Measurements from ENCODE around the gene C19orf25.

C19orf25 gene

DNA sequence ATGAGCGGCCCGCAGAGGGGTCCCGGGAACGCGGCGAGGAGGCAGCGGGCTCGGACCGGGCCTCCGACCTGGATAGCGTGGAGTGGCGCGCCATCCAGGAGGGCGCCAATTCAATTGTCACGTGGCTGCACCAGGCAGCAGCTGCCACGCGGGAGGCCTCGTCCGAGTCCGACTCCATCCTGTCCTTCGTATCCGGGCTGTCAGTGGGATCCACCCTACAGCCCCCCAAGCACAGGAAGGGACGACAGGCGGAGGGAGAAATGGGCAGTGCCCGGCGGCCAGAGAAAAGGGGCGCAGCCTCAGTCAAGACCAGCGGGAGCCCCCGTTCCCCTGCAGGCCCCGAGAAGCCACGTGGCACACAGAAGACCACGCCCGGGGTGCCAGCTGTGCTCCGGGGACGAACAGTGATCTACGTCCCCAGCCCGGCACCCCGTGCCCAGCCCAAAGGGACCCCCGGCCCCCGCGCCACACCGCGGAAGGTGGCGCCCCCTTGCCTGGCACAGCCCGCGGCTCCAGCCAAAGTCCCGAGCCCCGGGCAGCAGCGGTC, 10.7 kb downstream of the C19orf25 start:
- H3K4me3 ChIP-seq (ENCODE audit: control insufficient read depth, low read depth, low read length), result no peak overlapping the region
- DNase-seq (ENCODE audit: low read depth), result no peak
- TF ChIP-seq, protein P1, sequence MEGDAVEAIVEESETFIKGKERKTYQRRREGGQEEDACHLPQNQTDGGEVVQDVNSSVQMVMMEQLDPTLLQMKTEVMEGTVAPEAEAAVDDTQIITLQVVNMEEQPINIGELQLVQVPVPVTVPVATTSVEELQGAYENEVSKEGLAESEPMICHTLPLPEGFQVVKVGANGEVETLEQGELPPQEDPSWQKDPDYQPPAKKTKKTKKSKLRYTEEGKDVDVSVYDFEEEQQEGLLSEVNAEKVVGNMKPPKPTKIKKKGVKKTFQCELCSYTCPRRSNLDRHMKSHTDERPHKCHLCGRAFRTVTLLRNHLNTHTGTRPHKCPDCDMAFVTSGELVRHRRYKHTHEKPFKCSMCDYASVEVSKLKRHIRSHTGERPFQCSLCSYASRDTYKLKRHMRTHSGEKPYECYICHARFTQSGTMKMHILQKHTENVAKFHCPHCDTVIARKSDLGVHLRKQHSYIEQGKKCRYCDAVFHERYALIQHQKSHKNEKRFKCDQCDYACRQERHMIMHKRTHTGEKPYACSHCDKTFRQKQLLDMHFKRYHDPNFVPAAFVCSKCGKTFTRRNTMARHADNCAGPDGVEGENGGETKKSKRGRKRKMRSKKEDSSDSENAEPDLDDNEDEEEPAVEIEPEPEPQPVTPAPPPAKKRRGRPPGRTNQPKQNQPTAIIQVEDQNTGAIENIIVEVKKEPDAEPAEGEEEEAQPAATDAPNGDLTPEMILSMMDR (conservative IDR thresholded peaks at IDR 0.05; ENCODE audit: control insufficient read depth, insufficient read depth, low read depth, low read length), result no peak

DNA sequence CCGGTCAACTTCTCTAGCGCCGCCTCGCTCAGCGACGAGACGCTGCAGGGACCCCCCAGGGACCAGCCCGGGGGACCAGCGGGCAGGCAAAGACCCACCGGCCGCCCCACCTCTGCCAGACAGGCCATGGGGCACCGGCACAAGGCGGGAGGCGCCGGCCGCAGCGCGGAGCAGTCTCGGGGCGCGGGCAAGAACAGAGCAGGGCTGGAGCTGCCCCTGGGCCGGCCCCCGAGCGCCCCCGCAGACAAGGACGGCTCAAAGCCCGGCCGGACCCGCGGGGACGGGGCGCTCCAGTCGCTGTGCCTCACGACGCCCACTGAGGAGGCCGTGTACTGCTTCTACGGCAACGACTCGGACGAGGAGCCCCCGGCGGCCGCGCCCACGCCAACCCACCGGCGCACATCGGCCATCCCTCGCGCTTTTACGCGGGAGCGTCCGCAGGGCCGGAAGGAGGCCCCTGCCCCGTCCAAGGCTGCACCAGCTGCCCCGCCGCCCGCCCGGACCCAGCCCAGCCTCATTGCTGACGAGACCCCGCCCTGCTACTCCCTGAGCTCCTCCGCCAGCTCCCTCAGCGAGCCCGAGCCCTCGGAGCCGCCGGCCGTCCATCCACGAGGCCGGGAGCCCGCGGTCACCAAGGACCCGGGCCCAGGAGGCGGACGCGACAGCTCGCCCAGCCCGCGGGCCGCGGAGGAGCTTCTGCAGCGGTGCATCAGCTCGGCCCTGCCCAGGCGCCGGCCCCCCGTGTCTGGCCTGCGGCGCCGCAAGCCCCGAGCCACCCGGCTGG, 11.3 kb downstream of the C19orf25 start:
- TF ChIP-seq, protein P1 (conservative IDR thresholded peaks at IDR 0.05; ENCODE audit: control insufficient read depth, insufficient read depth, low read depth, low read length), result no peak
- no peak overlapping the region for H3K4me3 ChIP-seq (ENCODE audit: control insufficient read depth, low read depth, low read length)
- DNase-seq (ENCODE audit: low read depth), result no peak

DNA sequence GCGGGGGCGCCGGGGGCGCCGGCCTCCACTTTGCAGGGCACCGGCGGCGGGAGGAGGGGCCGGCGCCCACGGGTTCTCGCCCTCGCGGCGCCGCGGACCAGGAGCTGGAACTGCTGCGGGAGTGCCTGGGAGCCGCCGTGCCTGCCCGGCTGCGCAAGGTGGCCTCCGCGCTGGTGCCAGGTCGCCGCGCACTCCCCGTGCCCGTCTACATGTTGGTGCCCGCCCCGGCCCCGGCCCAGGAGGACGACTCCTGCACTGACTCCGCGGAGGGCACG, 11.9 kb downstream of the C19orf25 start:
- TF ChIP-seq, protein P1 (conservative IDR thresholded peaks at IDR 0.05; ENCODE audit: control insufficient read depth, insufficient read depth, low read depth, low read length), result no peak
- no peak for DNase-seq (ENCODE audit: low read depth)
- no peak overlapping the region for H3K4me3 ChIP-seq (ENCODE audit: control insufficient read depth, low read depth, low read length)

DNA sequence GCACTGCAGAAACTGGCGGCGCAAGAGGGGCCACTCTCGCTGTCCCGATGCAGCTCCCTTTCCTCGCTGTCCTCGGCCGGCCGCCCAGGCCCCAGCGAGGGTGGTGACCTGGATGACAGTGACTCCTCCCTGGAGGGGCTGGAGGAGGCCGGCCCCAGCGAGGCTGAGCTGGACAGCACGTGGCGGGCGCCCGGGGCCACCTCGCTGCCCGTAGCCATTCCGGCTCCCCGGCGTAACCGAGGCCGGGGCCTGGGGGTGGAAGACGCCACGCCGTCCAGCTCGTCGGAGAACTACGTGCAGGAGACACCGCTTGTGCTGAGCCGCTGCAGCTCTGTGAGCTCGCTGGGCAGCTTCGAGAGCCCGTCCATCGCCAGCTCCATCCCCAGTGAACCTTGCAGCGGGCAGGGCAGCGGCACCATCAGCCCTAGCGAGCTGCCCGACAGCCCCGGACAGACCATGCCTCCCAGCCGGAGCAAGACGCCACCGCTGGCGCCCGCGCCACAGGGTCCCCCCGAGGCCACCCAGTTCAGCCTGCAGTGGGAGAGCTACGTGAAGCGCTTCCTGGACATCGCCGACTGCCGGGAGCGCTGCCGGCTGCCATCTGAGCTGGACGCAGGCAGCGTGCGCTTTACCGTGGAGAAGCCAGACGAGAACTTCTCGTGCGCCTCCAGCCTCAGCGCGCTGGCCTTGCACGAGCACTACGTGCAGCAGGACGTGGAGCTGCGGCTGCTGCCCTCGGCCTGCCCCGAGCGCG, 12.4 kb downstream of the C19orf25 start:
- no peak overlapping the region for H3K4me3 ChIP-seq (ENCODE audit: control insufficient read depth, low read depth, low read length)
- no peak for DNase-seq (ENCODE audit: low read depth)
- TF ChIP-seq, protein P1 (conservative IDR thresholded peaks at IDR 0.05; ENCODE audit: control insufficient read depth, insufficient read depth, low read depth, low read length), result no peak

DNA sequence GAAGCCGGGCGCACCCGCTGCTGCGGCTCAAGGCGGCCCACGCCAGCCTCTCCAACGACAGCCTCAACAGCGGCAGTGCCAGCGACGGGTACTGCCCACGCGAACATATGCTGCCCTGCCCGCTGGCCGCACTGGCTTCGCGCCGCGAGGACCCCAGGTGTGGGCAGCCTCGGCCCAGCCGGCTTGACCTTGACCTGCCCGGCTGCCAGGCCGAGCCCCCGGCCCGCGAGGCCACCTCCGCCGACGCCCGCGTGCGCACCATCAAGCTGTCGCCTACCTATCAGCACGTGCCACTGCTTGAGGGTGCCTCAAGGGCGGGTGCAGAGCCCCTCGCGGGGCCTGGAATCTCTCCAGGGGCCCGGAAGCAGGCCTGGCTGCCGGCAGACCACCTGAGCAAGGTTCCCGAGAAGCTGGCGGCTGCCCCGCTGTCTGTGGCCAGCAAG, 13.0 kb downstream of the C19orf25 start:
- no peak overlapping the region for H3K4me3 ChIP-seq (ENCODE audit: control insufficient read depth, low read depth, low read length)
- no peak for DNase-seq (ENCODE audit: low read depth)
- TF ChIP-seq, protein P1 (conservative IDR thresholded peaks at IDR 0.05; ENCODE audit: control insufficient read depth, insufficient read depth, low read depth, low read length), result no peak

DNA sequence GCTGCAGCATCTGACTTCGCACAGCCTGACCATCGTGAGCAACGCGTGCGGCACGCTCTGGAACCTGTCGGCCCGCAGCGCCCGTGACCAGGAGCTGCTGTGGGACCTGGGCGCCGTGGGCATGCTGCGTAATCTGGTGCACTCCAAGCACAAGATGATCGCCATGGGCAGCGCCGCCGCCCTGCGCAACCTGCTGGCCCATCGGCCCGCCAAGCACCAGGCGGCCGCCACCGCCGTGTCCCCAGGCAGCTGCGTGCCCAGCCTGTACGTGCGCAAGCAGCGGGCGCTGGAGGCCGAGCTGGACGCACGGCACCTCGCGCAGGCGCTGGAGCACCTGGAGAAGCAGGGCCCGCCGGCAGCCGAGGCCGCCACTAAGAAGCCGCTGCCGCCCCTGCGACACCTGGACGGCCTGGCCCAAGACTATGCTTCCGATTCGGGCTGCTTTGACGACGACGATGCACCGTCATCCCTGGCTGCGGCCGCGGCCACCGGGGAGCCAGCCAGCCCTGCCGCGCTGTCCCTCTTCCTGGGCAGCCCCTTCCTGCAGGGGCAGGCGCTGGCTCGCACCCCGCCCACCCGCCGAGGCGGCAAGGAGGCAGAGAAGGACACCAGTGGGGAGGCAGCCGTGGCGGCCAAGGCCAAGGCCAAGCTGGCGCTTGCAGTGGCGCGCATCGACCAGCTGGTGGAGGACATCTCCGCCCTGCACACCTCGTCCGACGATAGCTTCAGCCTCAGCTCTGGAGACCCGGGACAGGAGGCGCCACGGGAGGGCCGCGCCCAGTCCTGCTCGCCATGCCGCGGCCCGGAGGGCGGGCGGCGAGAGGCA, 13.6 kb downstream of the C19orf25 start:
- TF ChIP-seq, protein P1 (conservative IDR thresholded peaks at IDR 0.05; ENCODE audit: control insufficient read depth, insufficient read depth, low read depth, low read length), result no peak
- no peak overlapping the region for H3K4me3 ChIP-seq (ENCODE audit: control insufficient read depth, low read depth, low read length)
- no peak for DNase-seq (ENCODE audit: low read depth)
